ENCODE data around the gene RPEL1.

The RPEL1 gene

GRCh38 chr10:103225939-103226338, 19.7 kb upstream of the RPEL1 start:
- H3K4me3 ChIP-seq (ENCODE audit: low read length): no peak overlapping the region
- TF ChIP-seq CTCF (conservative IDR thresholded peaks at IDR 0.05; ENCODE audit: low read length): no peak
- DNase-seq (ENCODE audit: low read depth): peak; percentile 35

GRCh38 chr10:103227416-103227815, 18.3 kb upstream of the RPEL1 start:
- no peak for DNase-seq (ENCODE audit: low read depth)
- no peak overlapping the region for H3K4me3 ChIP-seq (ENCODE audit: low read length)
- TF ChIP-seq CTCF (conservative IDR thresholded peaks at IDR 0.05; ENCODE audit: low read length): no peak

GRCh38 chr10:103231047-103231551, 14.6 kb upstream of the RPEL1 start:
- peak; percentile 97 for DNase-seq (ENCODE audit: low read depth)
- TF ChIP-seq CTCF (conservative IDR thresholded peaks at IDR 0.05; ENCODE audit: low read length): no peak

GRCh38 chr10:103232131-103232673, 13.5 kb upstream of the RPEL1 start:
- DNase-seq (ENCODE audit: low read depth): no peak
- no peak overlapping the region for H3K4me3 ChIP-seq (ENCODE audit: low read length)

More at GRCh38 chr10:103231047-103231551, 14.6 kb upstream of the RPEL1 start:
- no peak overlapping the region for H3K4me3 ChIP-seq (ENCODE audit: low read length)

GRCh38 chr10:103232772-103233488, 12.8 kb upstream of the RPEL1 start:
- DNase-seq (ENCODE audit: low read depth): peak; percentile 65
- no peak overlapping the region for H3K4me3 ChIP-seq (ENCODE audit: low read length)
- TF ChIP-seq CTCF (conservative IDR thresholded peaks at IDR 0.05; ENCODE audit: low read length): no peak

More at GRCh38 chr10:103232131-103232673, 13.5 kb upstream of the RPEL1 start:
- TF ChIP-seq CTCF (conservative IDR thresholded peaks at IDR 0.05; ENCODE audit: low read length): no peak

- no peak overlapping the region for H3K4me3 ChIP-seq (ENCODE audit: low read length)
- TF ChIP-seq CTCF (conservative IDR thresholded peaks at IDR 0.05; ENCODE audit: low read length): no peak
- no peak for DNase-seq (ENCODE audit: low read depth)
Observed at GRCh38 chr10:103235775-103236174, 9.9 kb upstream of the RPEL1 start.
